GM21786 (cell line): ENCODE results near the gene HOXB4.

Experiments used
- ATAC-seq: cut with Tn5 transposase; IDR thresholded peaks from one replicate; pipeline ENCODE4 v1.9.1; 2021; ENCODE audit not compliant: unreplicated experiment

HOXB4 gene

GRCh38 chr17:48590607-48591161, 12.5 kb upstream of the HOXB4 start:
- ATAC-seq = no peak

DNA sequence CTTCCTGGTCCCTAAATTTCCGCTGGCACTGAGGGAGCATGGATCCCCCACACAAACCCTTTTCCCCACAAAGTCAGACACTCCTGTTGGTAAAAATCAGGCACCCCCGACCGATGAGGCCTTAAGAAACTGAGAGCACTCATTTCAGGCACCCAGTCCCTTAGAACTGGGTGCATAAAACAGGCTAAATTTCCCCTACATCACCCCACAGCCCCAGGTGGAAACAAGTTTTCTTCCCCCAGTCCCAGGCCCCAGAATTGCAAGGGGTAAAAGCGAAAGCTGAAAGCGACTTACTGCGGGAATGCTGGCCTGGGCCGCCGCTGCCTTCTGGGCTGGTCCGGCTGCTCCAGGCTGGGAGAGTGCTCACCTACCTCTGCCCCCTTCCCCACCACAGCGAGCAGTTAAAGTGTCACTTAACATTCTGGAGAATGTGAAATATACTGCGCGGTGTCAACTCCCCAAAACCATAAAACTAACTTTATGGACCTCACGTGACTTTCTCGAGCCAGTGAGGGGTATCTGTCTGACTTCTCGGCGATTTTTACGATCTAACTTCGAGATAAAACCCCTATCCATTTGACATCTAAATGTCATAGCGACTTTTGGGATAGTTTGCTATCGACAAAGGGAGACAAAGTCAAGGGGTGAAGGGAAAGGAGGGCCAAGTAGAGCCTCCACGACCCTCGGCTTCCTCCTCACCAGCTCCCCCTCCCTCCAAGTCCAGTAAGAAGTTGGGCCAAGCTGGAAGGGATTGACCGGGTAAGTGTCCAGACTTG, 11.9 kb upstream of the HOXB4 start, which contains the start of gene HOXB3:
Gene HOXB3, minus strand, starts transcription at position 411 of the 776 bp plus-strand sequence. CDS start 37,767 bp downstream, outside the sequence.
- no peak for ATAC-seq

DNA sequence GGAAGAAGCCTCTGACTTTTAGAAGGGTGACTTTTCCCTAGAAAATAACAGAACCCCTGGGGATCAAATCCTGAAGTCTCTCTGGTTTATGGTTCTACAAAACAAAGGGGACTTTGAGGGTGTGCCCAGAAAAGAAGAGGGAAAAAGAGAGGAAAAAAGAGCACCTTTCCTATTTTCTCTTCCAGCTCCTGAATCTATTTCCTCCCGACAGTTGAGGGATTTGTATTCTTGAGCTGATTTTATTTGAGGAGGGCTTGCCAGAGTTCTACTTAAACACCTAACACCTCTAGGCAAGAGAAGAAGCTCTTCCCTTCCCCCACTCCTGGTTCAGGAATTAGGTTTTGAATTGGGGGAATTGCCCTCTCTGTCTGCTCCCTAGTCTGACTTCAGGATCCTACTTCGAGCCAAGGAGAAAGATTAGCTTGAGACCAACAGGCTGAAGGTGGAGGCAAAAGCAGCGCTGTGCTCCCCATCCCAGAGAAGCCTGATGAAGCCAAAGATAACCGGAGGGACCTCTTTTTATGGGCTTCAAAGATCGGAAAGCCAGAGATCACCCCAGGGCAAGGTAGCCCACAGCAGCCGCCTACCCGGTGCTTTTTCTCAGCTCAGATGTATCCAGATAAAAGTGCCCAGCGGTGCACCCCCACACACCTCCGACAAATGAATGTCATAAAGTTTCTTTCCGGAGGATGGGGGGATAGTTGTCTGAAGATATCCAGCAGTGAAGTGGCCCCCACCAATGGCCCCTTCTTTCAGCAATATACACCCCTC, 11.1 kb upstream of the HOXB4 start:
- no peak for ATAC-seq

- ATAC-seq = no peak
Observed at GRCh38 chr17:48588528-48588927, 10.4 kb upstream of the HOXB4 start.

- no peak for ATAC-seq
Observed at GRCh38 chr17:48588074-48588415, 9.9 kb upstream of the HOXB4 start.

DNA sequence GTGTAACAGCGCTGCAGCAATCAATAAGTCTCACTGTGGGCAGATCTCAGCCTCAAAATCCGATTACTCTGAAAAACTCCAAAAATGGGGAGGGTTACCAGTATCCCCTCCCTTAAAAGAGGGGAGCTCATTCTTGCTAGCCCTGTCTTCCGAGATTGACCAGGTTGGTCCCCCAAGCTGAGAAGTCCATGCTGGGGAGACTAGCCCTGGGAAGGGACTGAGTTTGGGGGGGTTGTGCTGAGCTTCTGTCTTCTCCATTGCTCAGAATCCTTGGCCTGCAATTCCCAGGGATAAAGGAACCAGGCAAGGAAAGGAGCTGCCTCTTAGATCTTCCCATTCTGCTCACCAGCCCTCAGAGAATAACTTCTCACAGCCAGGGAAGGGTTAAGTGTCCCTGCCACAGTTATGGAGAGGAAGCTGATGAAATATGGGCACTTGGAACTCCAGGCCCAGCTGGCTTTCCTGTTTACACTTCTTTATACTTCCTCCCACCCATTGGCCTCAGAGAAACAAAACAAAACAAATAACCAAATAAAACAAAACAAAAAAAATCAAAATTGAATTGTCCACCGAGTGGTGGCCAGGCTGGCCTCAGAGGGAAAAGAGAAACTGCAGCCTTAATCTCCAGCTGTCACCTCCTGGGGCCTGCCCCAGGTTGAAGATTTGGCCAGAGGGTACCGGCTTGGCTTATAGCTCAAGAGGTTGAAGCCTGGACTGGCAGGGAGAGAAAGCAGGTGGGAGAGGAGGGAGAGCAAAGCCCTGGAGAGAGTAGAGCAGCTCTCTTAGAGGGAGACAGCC, 9.3 kb upstream of the HOXB4 start:
- ATAC-seq = no peak

DNA sequence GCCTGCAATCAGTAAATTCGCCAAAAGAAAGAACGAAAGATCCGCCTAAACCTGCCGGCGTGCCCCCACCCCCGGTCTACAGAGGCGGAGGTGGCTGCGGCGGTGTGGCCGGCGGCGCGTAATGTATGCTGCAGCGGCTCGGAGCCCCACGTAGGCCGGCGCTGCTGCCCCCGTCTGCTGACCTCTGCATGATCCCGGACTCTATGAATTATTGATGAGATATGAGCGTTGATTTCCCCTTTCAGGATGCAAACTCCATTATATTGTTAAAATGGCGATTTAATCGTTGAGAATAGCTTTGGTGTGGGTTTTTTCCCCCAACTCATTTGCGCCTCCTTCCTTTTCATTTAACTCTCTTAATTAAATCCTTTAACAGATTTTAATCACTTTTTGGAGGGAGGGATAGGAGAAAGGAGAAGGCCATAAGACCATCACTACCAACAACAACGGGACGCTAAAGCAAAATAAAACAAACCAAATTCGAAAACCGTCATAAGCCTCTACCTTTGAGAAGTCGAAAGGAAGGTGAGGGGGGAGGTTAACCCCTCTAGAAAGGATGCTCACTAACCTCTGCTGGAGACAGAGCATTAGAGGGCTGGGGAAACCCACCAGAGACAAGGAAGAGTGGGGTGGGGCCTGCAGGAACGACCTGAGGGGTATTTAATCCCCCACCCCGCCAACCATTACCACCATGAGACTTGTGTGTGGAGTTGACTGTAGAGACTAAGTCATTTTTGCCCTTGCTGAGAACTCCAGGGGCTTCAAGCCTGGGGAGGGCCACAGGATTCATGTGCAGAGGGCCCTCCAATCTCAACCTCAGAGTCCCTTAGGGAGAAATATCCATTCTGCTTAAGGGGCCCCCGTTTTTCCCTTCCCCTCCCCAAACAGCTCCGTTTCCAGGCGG, 8.5 kb upstream of the HOXB4 start:
- no peak for ATAC-seq

GRCh38 chr17:48584223-48584741, 6.1 kb upstream of the HOXB4 start:
- ATAC-seq = no peak

DNA sequence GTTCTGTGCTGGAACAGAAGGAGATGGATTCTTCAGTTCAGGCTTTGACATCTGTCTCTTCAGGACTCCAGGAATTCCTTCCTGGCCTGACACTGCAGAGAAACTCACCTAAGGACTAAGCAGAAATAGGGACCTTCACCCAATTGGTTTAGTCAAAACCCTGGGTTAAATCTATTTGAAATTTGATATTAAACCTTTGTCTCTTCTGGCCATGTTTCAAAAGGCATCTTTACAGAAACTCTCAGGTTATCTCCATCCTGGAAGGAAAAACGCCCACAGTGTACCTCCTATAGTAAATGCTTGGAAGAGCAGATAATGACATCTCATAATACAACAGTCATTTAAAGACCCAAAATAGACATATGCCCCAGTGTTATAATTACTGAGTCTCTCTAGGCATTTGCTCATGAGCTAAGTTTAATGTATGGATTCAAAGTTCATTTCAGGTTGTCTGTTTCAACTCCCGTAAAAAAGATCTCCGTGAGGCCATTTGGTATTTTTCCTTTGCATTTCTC, 5.6 kb upstream of the HOXB4 start:
- ATAC-seq = no peak

- ATAC-seq = no peak
Observed at GRCh38 chr17:48582750-48583069, 4.6 kb upstream of the HOXB4 start.

- no peak for ATAC-seq
Observed at GRCh38 chr17:48579760-48580554, 1.8 kb upstream of the HOXB4 start.

GRCh38 chr17:48579471-48579759, 1.3 kb upstream of the HOXB4 start:
- no peak for ATAC-seq

GRCh38 chr17:48578616-48579470, 693 bp upstream of the HOXB4 start:
- ATAC-seq = peak; percentile 30

DNA sequence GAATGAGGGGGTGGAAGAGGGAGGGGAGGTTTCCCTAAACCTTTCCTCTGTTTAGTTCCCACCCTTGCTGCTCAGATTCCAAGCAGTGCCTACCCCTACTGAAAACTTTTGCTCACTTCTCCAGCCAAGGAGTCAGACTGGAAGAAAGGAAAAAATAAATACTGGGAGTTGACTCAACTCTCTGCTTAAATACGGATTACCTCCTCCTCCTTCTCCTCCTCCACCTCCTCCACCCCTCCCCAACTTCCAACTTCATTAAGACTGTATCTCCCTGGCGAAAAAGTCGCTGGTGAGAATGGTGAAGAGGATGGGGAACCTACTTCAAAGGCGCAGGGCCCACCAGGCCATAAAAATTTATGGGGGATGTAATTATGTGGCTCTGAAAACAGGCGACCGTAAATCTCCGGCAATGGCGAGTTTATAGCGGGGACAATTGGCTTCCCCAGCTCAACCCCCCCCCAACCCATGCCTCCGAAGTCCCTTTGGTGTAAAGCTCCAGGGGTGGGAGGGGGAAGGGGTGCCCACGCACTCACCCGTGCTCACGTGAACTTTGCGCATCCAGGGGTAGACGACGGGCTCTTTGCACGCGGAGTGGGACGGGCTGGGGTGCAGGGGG, 712 bp downstream of the HOXB4 start:
- no peak for ATAC-seq

DNA sequence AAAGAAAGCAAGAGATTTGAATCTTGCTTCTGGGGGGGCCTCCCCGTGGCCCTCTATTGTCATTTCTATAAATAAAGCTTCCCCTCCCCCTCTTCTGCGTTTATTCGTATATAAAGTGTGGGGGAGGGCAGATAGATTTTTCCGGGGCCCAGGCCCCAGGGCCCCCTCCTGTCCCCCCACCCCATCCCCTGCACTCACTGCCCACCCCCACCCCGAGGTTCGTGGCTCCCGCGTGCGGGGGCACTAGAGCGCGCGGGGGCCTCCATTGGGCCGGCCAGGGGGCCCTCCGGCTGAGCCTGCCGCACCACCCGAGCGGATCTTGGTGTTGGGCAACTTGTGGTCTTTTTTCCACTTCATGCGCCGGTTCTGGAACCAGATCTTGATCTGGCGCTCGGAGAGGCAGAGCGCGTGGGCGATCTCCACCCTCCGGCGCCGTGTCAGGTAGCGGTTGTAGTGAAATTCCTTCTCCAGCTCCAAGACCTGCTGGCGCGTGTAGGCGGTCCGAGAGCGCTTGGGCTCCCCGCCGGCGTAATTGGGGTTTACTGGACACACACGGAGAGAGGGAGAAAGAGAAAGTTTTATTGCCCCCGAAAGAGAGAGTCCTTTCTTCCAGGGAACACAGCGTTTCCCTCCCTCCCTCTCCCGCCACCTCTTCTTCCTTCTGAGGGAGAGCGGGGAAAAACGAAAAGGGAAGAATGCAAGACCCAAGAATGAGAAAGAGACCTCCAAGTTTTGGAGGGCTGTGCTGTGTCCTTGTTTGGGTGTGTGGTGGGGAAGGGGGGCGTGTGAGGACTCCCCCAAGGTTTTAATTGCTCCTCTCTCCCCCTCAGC, 1.5 kb downstream of the HOXB4 start:
- ATAC-seq = no peak

DNA sequence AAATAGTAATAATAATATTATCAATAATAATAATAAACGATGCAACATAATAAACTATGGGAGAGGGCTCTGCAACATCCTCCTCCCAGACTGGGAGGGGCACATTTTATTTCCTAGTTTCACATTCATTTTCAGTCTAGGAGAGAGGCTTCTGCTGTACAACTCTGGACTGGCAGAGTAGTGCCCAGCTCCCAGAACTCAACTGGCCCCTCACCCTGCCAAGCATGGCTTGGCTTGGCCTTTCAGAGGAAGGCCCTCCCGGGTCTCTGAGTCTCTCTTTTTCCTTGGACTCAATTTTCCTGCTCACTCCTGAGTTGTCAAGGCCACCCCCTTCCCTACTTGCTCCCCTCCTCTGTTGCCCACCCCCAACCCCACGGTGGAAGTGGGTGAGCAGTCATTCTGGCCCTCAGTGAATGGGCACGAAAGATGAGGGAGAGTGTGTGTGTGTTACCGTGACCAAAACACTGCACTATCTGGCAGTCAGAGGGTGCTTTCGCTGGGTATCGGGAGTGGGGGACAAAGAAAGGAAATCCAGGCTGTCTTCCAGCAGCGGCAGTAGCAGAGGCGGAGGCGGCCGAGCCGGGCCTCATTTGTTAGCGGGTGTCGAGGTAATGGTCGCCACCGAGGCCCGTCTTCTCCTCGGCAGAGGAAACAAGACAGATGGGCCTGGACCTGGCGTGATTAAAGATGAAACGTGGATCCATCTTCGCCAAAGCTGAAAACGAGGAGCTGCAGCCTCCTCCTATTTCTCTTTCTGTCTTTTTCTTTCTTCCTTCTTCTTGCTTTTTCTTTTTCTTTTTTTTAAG, 2.3 kb downstream of the HOXB4 start:
- no peak for ATAC-seq
